GM12891 (cell line): ENCODE measurements around the gene TOP1.

Experiments
- PAX5 ChIP-seq: IDR thresholded peaks from 2 replicates; pipeline ENCODE4 v1.6.1; 2011; ENCODE audit warnings: low read length, moderate library complexity, mild to moderate bottlenecking; ENCODE audit not compliant: insufficient read depth, severe bottlenecking
- POLR2A ChIP-seq: IDR thresholded peaks from 2 replicates; pipeline ENCODE4 v1.6.1; 2011; ENCODE audit warnings: low read depth, low read length, control low read depth
- POLR2AphosphoS5 ChIP-seq: IDR thresholded peaks from 2 replicates; pipeline ENCODE4 v1.6.1; 2011; ENCODE audit warnings: low read depth, low read length, control low read depth
- POU2F2 ChIP-seq: IDR thresholded peaks from 2 replicates; pipeline ENCODE4 v1.6.1; 2011; ENCODE audit warnings: low read depth, mild to moderate bottlenecking, control low read depth, low read length, moderate library complexity
- SPI1 ChIP-seq: IDR thresholded peaks from 2 replicates; pipeline ENCODE4 v1.6.1; 2011; ENCODE audit warnings: low read depth, low read length, control low read depth
- TAF1 ChIP-seq: IDR thresholded peaks from 2 replicates; pipeline ENCODE4 v1.6.1; 2011; ENCODE audit warnings: low read depth, low read length, control low read depth

- TF ChIP-seq SPI1 (no peak), POLR2A (no peak), POLR2AphosphoS5 (no peak), TAF1 (no peak), POU2F2 (no peak), PAX5 (no peak)
Observed at GRCh38 chr20:41030531-41031242, 2.1 kb downstream of the TOP1 start.
